ENCODE measurements around the gene SLC47A1. TPM values are rescaled to one million over a fixed set of nuclear protein-coding genes. Genes with fewer than 3 reads are reported as not detected.

Gene SLC47A1
- total RNA-seq, 2 donors from 2014 or later = 2.2 to 4.9 TPM

Other genes starting within 250 kb of the SLC47A1 start
- 10 to 100 TPM; 18.7 to 24.6 TPM for gene B9D1, start 171.1 kb upstream of the SLC47A1 start, total RNA-seq
- gene MAPK7, start 155.4 kb upstream of the SLC47A1 start, total RNA-seq = 10 to 100 TPM; 15.9 to 17.8 TPM
- 100 to 1,000 TPM in 1 of 2 donors, 10 to 100 TPM in 1; 78.5 to 104 TPM for gene MFAP4, start 146.7 kb upstream of the SLC47A1 start, total RNA-seq
- 1 to 10 TPM in 1 of 2 donors, under 1 TPM in 1; 0.67 to 1.2 TPM for gene RNF112, start 122.6 kb upstream of the SLC47A1 start, total RNA-seq
- gene ALDH3A2, start 114.9 kb downstream of the SLC47A1 start, total RNA-seq = 10 to 100 TPM; 45.8 to 52.3 TPM
- gene SLC47A2, start 182.7 kb downstream of the SLC47A1 start, total RNA-seq = not detected
- 1 to 10 TPM in 1 of 2 donors, under 1 TPM in 1; 0.22 to 1.8 TPM for gene ALDH3A1, start 214.4 kb downstream of the SLC47A1 start, total RNA-seq

Data from right atrium auricular region (tissue), 2 donors.